Suprapubic skin (tissue), 4 donors: ENCODE data around the gene CTSO.

Experiments used
- EP300 ChIP-seq: sonication (generic); formaldehyde crosslinking; IDR thresholded peaks from one replicate; pipeline ENCODE4 v1.6.1; 2017; ENCODE audit warnings: antibody characterized with exemption
- POLR2A ChIP-seq, 2 donors: fragments of 450-650 bp; IDR thresholded peaks; one replicate each; pipeline ENCODE4 v1.6.1; 2017; ENCODE audit warnings: antibody characterized with exemption in 2 of 2, mild to moderate bottlenecking in 2 of 2, moderate library complexity in 2 of 2
- POLR2AphosphoS5 ChIP-seq, 3 donors: sonication (generic); formaldehyde crosslinking; IDR thresholded peaks; one replicate each; pipeline ENCODE4 v1.6.1; 2017; ENCODE audit warnings: antibody characterized with exemption in 3 of 3
- TF ChIP-seq, protein P1 (sequence below), 2 donors: fragments of 200-600 bp in 1 of 2; fragments of 450-650 bp in 1 of 2; sonication (generic) in 1 of 2; IDR thresholded peaks; one replicate each; pipeline ENCODE4 v1.5.1; 2016 to 2019; ENCODE audit warnings: antibody characterized with exemption in 2 of 2, mild to moderate bottlenecking in 1 of 2, moderate library complexity in 1 of 2

- TF ChIP-seq, protein P1, sequence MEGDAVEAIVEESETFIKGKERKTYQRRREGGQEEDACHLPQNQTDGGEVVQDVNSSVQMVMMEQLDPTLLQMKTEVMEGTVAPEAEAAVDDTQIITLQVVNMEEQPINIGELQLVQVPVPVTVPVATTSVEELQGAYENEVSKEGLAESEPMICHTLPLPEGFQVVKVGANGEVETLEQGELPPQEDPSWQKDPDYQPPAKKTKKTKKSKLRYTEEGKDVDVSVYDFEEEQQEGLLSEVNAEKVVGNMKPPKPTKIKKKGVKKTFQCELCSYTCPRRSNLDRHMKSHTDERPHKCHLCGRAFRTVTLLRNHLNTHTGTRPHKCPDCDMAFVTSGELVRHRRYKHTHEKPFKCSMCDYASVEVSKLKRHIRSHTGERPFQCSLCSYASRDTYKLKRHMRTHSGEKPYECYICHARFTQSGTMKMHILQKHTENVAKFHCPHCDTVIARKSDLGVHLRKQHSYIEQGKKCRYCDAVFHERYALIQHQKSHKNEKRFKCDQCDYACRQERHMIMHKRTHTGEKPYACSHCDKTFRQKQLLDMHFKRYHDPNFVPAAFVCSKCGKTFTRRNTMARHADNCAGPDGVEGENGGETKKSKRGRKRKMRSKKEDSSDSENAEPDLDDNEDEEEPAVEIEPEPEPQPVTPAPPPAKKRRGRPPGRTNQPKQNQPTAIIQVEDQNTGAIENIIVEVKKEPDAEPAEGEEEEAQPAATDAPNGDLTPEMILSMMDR (IDR thresholded peaks at IDR 0.05), result no peak
- TF ChIP-seq POLR2AphosphoS5 (IDR thresholded peaks at IDR 0.05), result no peak
- TF ChIP-seq POLR2A (IDR thresholded peaks at IDR 0.05), result no peak
- no peak for TF ChIP-seq EP300
These were observed 20.7 kb upstream of the CTSO start for GRCh38 chr4:155974476-155974749.
